Right hindlimb (tissue), 1 donor: ENCODE measurements around the gene SRSF4.
"Not testable (repeated sequence)": the region's sequence is repeated elsewhere in the genome, so short reads cannot be mapped to it uniquely, and the experiment has no call there.

ENCODE experiments used
- DNase-seq: peaks from one replicate; pipeline ENCODE4 v3.0.0-alpha.2; 2018

Gene SRSF4

GRCh38 chr1:29181413-29182225, at the start of gene SRSF4:
TSS of gene SRSF4 (minus strand) at chr1:29181900. CDS start at chr1:29181752, 148 bp downstream.
- DNase-seq = peak; percentile 100

- peak; percentile 97 for DNase-seq
Observed at GRCh38 chr1:29230553-29231378, 49.1 kb upstream of the SRSF4 start, which contains the start of gene MECR. TSS of gene MECR (minus strand) at chr1:29230934. CDS start at chr1:29230906, 28 bp downstream.

- DNase-seq = no peak
Observed at GRCh38 chr1:29230204-29230552, 48.5 kb upstream of the SRSF4 start.

- DNase-seq = no peak
Observed at GRCh38 chr1:29227511-29227910, 45.8 kb upstream of the SRSF4 start.

- no peak for DNase-seq
Observed at GRCh38 chr1:29225361-29225760, 43.7 kb upstream of the SRSF4 start.

- DNase-seq = no peak
Observed at GRCh38 chr1:29224356-29224837, 42.7 kb upstream of the SRSF4 start.

GRCh38 chr1:29223521-29223920, 41.8 kb upstream of the SRSF4 start:
- no peak for DNase-seq

GRCh38 chr1:29222686-29223085, 41.0 kb upstream of the SRSF4 start:
- DNase-seq = no peak

GRCh38 chr1:29222260-29222659, 40.6 kb upstream of the SRSF4 start:
- not testable (repeated sequence) for DNase-seq

GRCh38 chr1:29221296-29221695, 39.6 kb upstream of the SRSF4 start:
- DNase-seq = no peak

- no peak for DNase-seq
Observed at GRCh38 chr1:29218223-29218622, 36.5 kb upstream of the SRSF4 start.

GRCh38 chr1:29217633-29218032, 35.9 kb upstream of the SRSF4 start:
- no peak for DNase-seq

- no peak for DNase-seq
Observed at GRCh38 chr1:29213055-29213454, 31.4 kb upstream of the SRSF4 start.

- DNase-seq = no peak
Observed at GRCh38 chr1:29211086-29212030, 29.7 kb upstream of the SRSF4 start.

GRCh38 chr1:29210278-29211085, 28.8 kb upstream of the SRSF4 start:
- no peak for DNase-seq

GRCh38 chr1:29209173-29209572, 27.5 kb upstream of the SRSF4 start:
- no peak for DNase-seq

- DNase-seq = no peak
Observed at GRCh38 chr1:29208442-29208841, 26.7 kb upstream of the SRSF4 start.

GRCh38 chr1:29202584-29203340, 21.1 kb upstream of the SRSF4 start:
- peak; percentile 94 for DNase-seq

GRCh38 chr1:29202053-29202452, 20.4 kb upstream of the SRSF4 start:
- peak; percentile 53 for DNase-seq

- no peak for DNase-seq
Observed at GRCh38 chr1:29201595-29202051, 19.9 kb upstream of the SRSF4 start.
